ENCODE measurements around the gene PIPOX.

PIPOX gene

GRCh38 chr17:29102046-29102445 lies 59.1 kb downstream of the PIPOX start:
- no peak for DNase-seq

- DNase-seq: no peak
These were observed 59.8 kb downstream of the PIPOX start for GRCh38 chr17:29102741-29103181.

- no peak for DNase-seq
These were observed 60.4 kb downstream of the PIPOX start for GRCh38 chr17:29103341-29103740.
